Kidney epithelial cell (primary cell): Measurements from ENCODE around the gene OR4M1. TPM values are rescaled to one million over a fixed set of nuclear protein-coding genes. Genes with fewer than 3 reads are reported as not detected.
"Not testable (repeated sequence)": the region's sequence is repeated elsewhere in the genome, so short reads cannot be mapped to it uniquely, and the experiment has no call there.

Source experiments
- DNase-seq: peaks from one replicate; pipeline ENCODE4 v3.0.0-alpha.2; 2010; ENCODE audit warnings: low read depth
- H3K27me3 ChIP-seq: 2 replicates; pipeline ENCODE4 v1.6.0; 2011; ENCODE audit warnings: low read length; ENCODE audit not compliant: control insufficient read depth, insufficient read depth
- H3K36me3 ChIP-seq: 2 replicates; pipeline ENCODE4 v1.5.1; 2011; ENCODE audit warnings: low read length; ENCODE audit not compliant: control insufficient read depth, insufficient read depth
- H3K4me3 ChIP-seq: 2 replicates; pipeline ENCODE4 v1.5.1; 2011; ENCODE audit warnings: low read depth, mild to moderate bottlenecking, control low read depth, low read length
- CTCF ChIP-seq: IDR thresholded peaks from 2 replicates; pipeline ENCODE4 v1.5.1; 2011; ENCODE audit warnings: mild to moderate bottlenecking, moderate library complexity, low read length, control low read depth, inconsistent platforms; ENCODE audit not compliant: insufficient read depth, poor library complexity, severe bottlenecking
- total RNA-seq: library from RNA; depleted of rRNA; stranded (reverse); fragments of >200 nt; gene quantifications from 2 replicates; pipeline ENCODE4 v1.2.3, GENCODE V29; 2015

OR4M1 gene
- total RNA-seq, result not detected in 2 replicates

GRCh38 chr14:19773204-19773603 is at the start of gene OR4M1:
TSS of gene OR4M1 (plus strand) at chr14:19773504. CDS start at chr14:19780323, 6,819 bp downstream.
- not testable (repeated sequence) for H3K4me3 ChIP-seq, H3K27me3 ChIP-seq, DNase-seq, H3K36me3 ChIP-seq

GRCh38 chr14:19729359-19729758 is 43.9 kb upstream of the OR4M1 start:
- Histone ChIP-seq H3K36me3 (no peaks in the 10 kb centered on the region), H3K4me3 (no peak overlapping the region), H3K27me3 (no peaks in the 10 kb centered on the region)
- no peak for TF ChIP-seq CTCF
- no peak for DNase-seq

GRCh38 chr14:19729763-19730162 is 43.5 kb upstream of the OR4M1 start:
- Histone ChIP-seq H3K36me3 (no peaks in the 10 kb centered on the region), H3K27me3 (no peaks in the 10 kb centered on the region), H3K4me3 (no peak overlapping the region)
- DNase-seq, result no peak
- no peak for TF ChIP-seq CTCF

GRCh38 chr14:19733893-19734292 is 39.4 kb upstream of the OR4M1 start:
- not testable (repeated sequence) for H3K36me3 ChIP-seq, DNase-seq, H3K27me3 ChIP-seq, H3K4me3 ChIP-seq

GRCh38 chr14:19743256-19743655 is 30.0 kb upstream of the OR4M1 start, which contains the start of gene OR4Q3:
TSS of gene OR4Q3 (plus strand) at chr14:19743571.
- no peak for TF ChIP-seq CTCF
- no peak within 1 kb of the TSS for H3K4me3 ChIP-seq
- no peak for DNase-seq
- no peaks in the 10 kb centered on the region for H3K36me3 ChIP-seq
- no peaks in the 10 kb centered on the region for H3K27me3 ChIP-seq

- H3K36me3 ChIP-seq, H3K4me3 ChIP-seq, H3K27me3 ChIP-seq, DNase-seq: not testable (repeated sequence)
These were observed 21.0 kb upstream of the OR4M1 start for GRCh38 chr14:19752316-19752715.

- no peaks in the 10 kb centered on the region for H3K36me3 ChIP-seq
- DNase-seq, result no peak
- TF ChIP-seq CTCF, result no peak
- no peak overlapping the region for H3K4me3 ChIP-seq
- H3K27me3 ChIP-seq, result no peaks in the 10 kb centered on the region
These were observed 19.1 kb upstream of the OR4M1 start for GRCh38 chr14:19754172-19754571.

GRCh38 chr14:19771491-19771890 is 1.8 kb upstream of the OR4M1 start:
- H3K36me3 ChIP-seq, H3K27me3 ChIP-seq, H3K4me3 ChIP-seq, DNase-seq: not testable (repeated sequence)
